ENCODE results near the gene PDE4B.
A peak's percentile ranks its signal among the peaks of the same experiment; 100 is the strongest.

PDE4B gene

DNA sequence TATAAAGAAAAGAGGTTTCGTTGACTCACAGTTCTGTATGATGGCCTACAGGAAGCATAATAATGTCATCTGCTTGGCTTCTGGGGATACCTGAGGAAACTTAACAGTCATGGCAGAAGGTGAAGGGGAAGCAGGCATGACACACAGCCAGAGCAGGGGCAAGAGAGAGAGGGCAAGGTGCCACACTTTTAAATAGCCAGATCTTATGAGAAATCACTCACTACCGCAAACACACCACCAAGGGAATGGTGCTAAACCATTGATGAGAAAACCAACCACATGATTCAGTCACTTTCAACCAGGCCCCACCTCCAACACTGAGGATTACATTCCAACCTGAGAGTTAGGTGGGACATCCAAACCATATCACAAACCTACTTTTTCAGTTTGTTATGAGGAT lies 495.4 kb downstream of the PDE4B start:
- TF ChIP-seq CTCF (IDR thresholded peaks at IDR 0.05; ENCODE audit: low read depth, low read length): no peak
- DNase-seq (ENCODE audit: low read depth, low spot score): no peak
- in situ Hi-C loops (cut with HindIII; ENCODE audit: low sequenced_read_pairs): no loop called here
- H3K4me3 ChIP-seq (ENCODE audit: low read depth, low read length): no peak overlapping the region

DNA sequence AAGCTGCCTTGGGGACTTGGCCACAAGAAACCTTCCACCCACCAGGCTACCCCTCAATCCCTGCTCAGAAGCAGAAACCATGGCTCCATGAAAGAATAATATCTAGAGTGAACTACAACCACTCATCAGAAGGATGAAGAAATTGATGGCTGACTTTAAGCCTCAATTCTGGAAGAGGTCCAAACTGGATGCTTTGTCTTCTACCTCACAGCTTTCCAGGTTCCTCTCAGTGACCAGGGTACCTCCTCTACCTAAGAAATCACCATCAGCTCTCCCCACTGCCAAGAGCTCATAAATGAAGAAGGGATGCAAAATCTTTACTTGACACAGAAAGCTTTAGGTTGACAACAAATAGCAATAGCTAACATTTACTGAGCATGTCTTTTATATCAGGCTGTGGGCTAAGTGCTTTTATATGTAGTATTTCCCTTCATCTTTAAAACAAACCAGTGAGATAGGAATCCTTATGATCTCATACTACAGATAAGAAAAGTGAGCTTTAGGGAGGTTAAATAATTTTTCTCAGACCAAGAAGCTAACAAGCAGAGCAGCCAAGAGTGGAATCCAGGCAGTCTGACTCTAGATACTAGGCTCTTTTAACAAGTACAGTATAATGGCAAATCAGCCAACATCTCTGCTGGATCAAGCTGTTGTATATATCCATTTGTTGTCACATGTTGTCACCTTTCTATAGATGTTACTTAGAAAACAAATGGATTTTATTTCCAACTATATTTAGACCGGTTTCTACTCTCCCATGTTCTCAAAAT lies 498.3 kb downstream of the PDE4B start:
- no peak for DNase-seq (ENCODE audit: low read depth, low spot score)
- in situ Hi-C loops (cut with HindIII; ENCODE audit: low sequenced_read_pairs): no loop called here
- TF ChIP-seq CTCF (IDR thresholded peaks at IDR 0.05; ENCODE audit: low read depth, low read length): no peak
- H3K4me3 ChIP-seq (ENCODE audit: low read depth, low read length): no peak overlapping the region

DNA sequence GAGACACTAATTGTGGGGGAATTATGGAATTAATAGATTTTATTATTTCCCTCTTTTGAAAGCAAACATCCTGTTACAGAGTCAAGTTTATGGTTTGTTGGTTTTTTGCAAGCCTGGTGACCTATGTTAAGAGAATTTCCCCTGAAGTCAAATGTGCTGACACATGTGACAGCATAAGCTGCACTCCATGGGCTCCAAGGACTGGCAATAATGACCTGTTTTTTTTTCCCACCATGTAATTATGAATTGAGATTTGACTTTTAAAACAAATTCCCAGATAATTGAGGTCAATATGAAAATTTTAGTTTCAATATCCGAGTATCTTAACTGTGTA lies 498.8 kb downstream of the PDE4B start:
- H3K4me3 ChIP-seq (ENCODE audit: low read depth, low read length): no peak overlapping the region
- no peak for DNase-seq (ENCODE audit: low read depth, low spot score)
- TF ChIP-seq CTCF (IDR thresholded peaks at IDR 0.05; ENCODE audit: low read depth, low read length): no peak
- in situ Hi-C loops (cut with HindIII; ENCODE audit: low sequenced_read_pairs): no loop called here

DNA sequence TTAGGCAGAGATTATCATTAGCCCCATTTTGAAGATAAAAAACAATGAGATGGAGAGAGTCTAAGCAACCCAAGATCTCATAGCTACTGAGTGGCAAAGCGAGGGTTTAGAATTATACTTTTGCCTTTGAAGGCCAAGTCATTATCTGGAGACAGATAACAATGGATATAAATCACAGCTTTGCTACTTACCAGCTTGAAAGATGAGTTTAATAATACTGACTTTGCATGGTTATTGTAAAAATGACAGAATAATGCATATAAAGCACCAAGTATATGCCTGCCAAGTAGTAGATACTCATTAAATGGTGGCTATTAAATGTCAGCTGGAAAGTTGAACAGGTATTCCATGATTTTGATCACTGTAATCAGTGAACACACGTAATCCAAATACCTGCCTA lies 499.6 kb downstream of the PDE4B start:
- no peak overlapping the region for H3K4me3 ChIP-seq (ENCODE audit: low read depth, low read length)
- no peak for TF ChIP-seq CTCF (IDR thresholded peaks at IDR 0.05; ENCODE audit: low read depth, low read length)
- in situ Hi-C loops (cut with HindIII; ENCODE audit: low sequenced_read_pairs): no loop called here
- DNase-seq (ENCODE audit: low read depth, low spot score): no peak

GRCh38 chr1:66292944-66293343 lies 500.2 kb downstream of the PDE4B start:
- TF ChIP-seq CTCF (IDR thresholded peaks at IDR 0.05; ENCODE audit: low read depth, low read length): no peak
- no peak overlapping the region for H3K4me3 ChIP-seq (ENCODE audit: low read depth, low read length)
- DNase-seq (ENCODE audit: low read depth, low spot score): no peak
- in situ Hi-C loops (cut with HindIII; ENCODE audit: low sequenced_read_pairs): no loop called here

DNA sequence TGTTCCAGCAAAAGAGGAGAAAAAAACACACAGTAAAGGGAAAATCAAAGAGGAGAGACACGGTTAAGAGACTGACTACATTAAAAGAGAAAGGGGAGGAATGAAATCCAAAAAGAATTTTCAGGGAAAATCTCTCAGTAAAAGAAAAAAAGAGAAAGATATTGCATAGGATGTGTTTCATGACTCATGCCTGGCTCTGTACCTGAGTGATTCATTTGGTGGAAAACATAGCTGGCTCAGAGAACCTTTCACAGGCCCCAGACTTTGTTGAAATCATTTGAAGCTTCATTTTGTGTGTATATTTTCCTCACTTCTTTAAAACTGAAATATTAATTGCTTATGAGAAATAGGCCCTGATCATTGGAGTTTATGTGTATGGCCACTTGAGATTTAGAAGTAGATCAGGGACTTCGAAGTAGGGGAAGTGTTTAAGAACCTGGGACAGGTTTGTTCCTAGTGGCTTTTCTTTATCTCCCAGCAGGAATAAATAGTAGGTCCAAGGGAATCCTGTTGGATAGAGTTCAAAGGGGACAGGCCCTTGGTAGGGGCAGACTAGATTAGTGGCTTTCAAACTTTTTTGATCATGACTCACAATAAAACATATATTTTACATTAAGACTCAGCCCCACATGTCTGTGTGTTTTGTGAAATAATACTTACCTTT lies 502.1 kb downstream of the PDE4B start:
- peak; percentile 67 for DNase-seq (ENCODE audit: low read depth, low spot score)
- no peak overlapping the region for H3K4me3 ChIP-seq (ENCODE audit: low read depth, low read length)
- in situ Hi-C loops (cut with HindIII; ENCODE audit: low sequenced_read_pairs): no loop called here
- TF ChIP-seq CTCF (IDR thresholded peaks at IDR 0.05; ENCODE audit: low read depth, low read length): no peak

All from astrocyte of the spinal cord (primary cell).